ENCODE data around the gene MYBPC1.
A peak's percentile ranks its signal among the peaks of the same experiment; 100 is the strongest.

MYBPC1 gene

GRCh38 chr12:101604132-101604531, 9.4 kb downstream of the MYBPC1 start:
- no peak for DNase-seq

GRCh38 chr12:101607894-101608293, 13.1 kb downstream of the MYBPC1 start:
- no peak for DNase-seq

GRCh38 chr12:101608301-101609133, 13.7 kb downstream of the MYBPC1 start:
- no peak for DNase-seq

GRCh38 chr12:101609198-101609597, 14.4 kb downstream of the MYBPC1 start:
- DNase-seq: no peak

GRCh38 chr12:101612160-101612916, 17.6 kb downstream of the MYBPC1 start:
- no peak for DNase-seq

- DNase-seq: no peak
Observed at GRCh38 chr12:101616027-101616494, 21.3 kb downstream of the MYBPC1 start.

- DNase-seq: no peak
Observed at GRCh38 chr12:101619026-101619786, 24.4 kb downstream of the MYBPC1 start.

GRCh38 chr12:101619858-101620761, 25.3 kb downstream of the MYBPC1 start:
- no peak for DNase-seq

GRCh38 chr12:101620762-101621133, 26.0 kb downstream of the MYBPC1 start:
- no peak for DNase-seq

GRCh38 chr12:101628676-101629075, 33.9 kb downstream of the MYBPC1 start:
- no peak for DNase-seq

- no peak for DNase-seq
Observed at GRCh38 chr12:101634724-101635123, 40.0 kb downstream of the MYBPC1 start.

- DNase-seq: no peak
Observed at GRCh38 chr12:101637936-101638335, 43.2 kb downstream of the MYBPC1 start.

- peak; percentile 78 to 88 for DNase-seq
Observed at GRCh38 chr12:101642115-101643067, 47.6 kb downstream of the MYBPC1 start.

- no peak for DNase-seq
Observed at GRCh38 chr12:101647711-101648110, 52.9 kb downstream of the MYBPC1 start.

GRCh38 chr12:101648195-101648594, 53.4 kb downstream of the MYBPC1 start:
- no peak for DNase-seq

GRCh38 chr12:101650346-101651117, 55.8 kb downstream of the MYBPC1 start:
- DNase-seq: no peak

- DNase-seq: no peak
Observed at GRCh38 chr12:101653030-101653429, 58.3 kb downstream of the MYBPC1 start.

GRCh38 chr12:101653503-101653902, 58.7 kb downstream of the MYBPC1 start:
- no peak for DNase-seq

- DNase-seq: no peak
Observed at GRCh38 chr12:101654442-101654841, 59.7 kb downstream of the MYBPC1 start.

- DNase-seq: no peak
Observed at GRCh38 chr12:101655393-101655792, 60.6 kb downstream of the MYBPC1 start.

All from NCI-H1930 (cell line).